Stimulated activated memory B cell treated with anti-CD40 and anti-IgM and Interleukin-4, amounts not matched to agents 10 μg/mL and 1 μg/mL and 100 μg/mL, for 72 hours (primary cell): ENCODE measurements around the gene KCNG2.
"Not testable (repeated sequence)": the region's sequence is repeated elsewhere in the genome, so short reads cannot be mapped to it uniquely, and the experiment has no call there.

Source experiments
- ATAC-seq: fragments of 150-1000 bp; cut with Tn5 transposase; 2 replicates; pipeline ENCODE4 v1.10.0; 2021
- H3K27ac Mint-ChIP-seq: one replicate; pipeline ENCODE4 v1.8.0; 2022; ENCODE audit warnings: mild to moderate bottlenecking, mixed read lengths
- H3K27me3 Mint-ChIP-seq: one replicate; pipeline ENCODE4 v1.8.0; 2022; ENCODE audit warnings: mixed read lengths
- H3K36me3 Mint-ChIP-seq: one replicate; pipeline ENCODE4 v1.8.0; 2022; ENCODE audit warnings: mixed read lengths
- H3K4me1 Mint-ChIP-seq: one replicate; pipeline ENCODE4 v1.8.0; 2022; ENCODE audit warnings: mixed read lengths
- H3K4me3 Mint-ChIP-seq: one replicate; pipeline ENCODE4 v1.8.0; 2022; ENCODE audit warnings: mild to moderate bottlenecking, moderate library complexity, mixed read lengths
- H3K9me3 Mint-ChIP-seq: one replicate; pipeline ENCODE4 v1.8.0; 2022; ENCODE audit warnings: mixed read lengths

Gene KCNG2

DNA sequence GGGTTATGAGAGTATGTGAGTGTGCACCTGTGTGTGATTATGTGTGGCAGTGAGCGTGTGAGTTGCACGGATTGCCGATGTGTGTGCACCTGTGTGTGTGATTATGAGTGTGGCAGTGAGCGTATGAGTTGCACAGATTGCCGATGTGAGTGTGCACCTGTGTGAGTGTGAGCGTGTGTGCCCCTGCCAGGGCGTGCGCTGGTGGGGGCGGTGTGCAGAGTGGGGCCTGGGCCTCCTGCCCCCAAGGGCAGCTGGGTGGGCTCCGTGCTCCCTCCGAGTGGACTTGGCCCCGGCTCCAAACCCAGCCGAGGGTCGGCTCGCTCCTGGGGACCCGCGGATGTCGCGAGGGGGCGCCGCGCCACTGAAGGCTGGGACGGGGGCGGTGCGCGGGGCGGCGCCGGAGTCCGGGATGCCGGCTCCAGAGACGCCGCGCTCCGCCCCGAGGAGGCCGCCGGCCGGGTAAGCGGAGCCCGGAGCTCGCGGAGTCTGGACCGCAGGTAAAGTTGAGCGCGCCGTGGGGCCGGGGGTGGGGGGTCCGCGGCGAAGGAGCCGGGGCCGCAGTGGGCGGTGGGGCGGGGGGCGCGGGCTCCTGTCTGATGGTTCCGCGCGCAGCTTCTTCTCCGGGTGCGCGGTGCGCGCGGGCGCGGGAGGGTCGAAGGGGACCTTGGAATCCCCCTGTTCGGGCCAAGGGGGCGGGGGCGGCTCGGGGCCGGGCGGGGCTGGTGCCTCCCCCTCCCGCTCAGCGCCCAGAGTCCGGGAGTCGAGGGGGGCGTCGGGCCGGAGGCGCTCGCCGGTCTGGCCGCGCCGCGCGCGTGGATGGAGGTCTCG, at the start of gene KCNG2:
Gene KCNG2 (plus strand): TSS at position 421 of the 828 bp plus-strand sequence. CDS start 65,730 bp downstream, outside the sequence.
- peak within 1 kb of the TSS; percentile 61 for H3K4me3 Mint-ChIP-seq
- ATAC-seq: peak; percentile 35
- H3K9me3 Mint-ChIP-seq: no peaks in the 10 kb centered on the region
- no peaks in the 10 kb centered on the region for H3K36me3 Mint-ChIP-seq
- H3K27ac Mint-ChIP-seq: no peak within 1 kb of the TSS
- peaks cover 37% of the 10 kb centered on the region for H3K27me3 Mint-ChIP-seq
- peaks cover 23% of the 10 kb centered on the region for H3K4me1 Mint-ChIP-seq

DNA sequence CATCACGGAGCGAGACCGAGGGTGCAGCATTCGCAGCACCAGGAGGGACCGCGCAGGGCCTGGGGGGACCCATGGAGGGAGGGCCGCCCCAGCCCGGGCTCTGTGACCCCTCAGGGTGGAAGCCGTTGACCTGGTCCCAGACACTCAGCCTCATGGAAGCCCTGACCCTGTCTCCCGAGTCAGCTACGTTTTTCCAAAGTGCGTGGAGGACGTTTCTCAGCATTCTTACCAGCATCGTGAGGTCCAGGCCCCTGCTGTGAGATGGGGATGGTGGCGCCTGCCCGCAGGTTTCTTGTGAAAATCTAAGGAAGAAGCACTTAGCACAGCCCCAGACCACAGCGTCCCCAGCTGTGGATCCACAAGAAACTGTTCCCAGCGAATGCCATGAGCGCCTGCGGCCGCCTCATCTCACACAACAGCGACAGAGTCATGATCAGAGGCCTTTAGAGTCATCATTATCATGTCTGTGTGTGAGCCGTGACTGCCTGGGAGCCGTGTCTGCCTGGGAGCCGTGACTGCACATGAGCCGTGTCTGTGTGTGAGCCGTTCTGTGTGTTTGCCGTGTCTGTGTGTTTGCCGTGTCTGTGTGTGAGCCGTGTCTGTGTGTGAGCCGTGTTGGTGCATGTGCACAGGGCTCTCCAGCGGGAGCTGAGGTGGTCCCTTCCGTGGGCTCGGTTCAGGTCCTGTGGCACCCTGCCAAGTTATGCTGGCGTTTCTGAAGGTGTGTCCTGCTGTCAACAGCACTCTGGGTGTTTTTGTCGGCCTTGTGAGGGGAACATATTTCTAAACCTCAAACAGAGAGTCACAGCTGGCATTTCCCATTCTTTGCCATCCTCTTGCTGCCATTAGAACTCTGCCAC, 49.2 kb upstream of the KCNG2 start:
- no peak for ATAC-seq
- Mint-ChIP-seq H3K4me3 (no peak overlapping the region), H3K9me3 (peaks cover 7% of the 10 kb centered on the region), H3K27ac (no peak overlapping the region), H3K27me3 (no peaks in the 10 kb centered on the region), H3K36me3 (peaks cover 61% of the 10 kb centered on the region), H3K4me1 (no peaks in the 10 kb centered on the region)

GRCh38 chr18:79749251-79750191, 48.2 kb upstream of the KCNG2 start:
- Mint-ChIP-seq H3K36me3 (peaks cover 61% of the 10 kb centered on the region), H3K27ac (no peak overlapping the region), H3K4me3 (no peak overlapping the region), H3K9me3 (peaks cover 2% of the 10 kb centered on the region), H3K27me3 (no peaks in the 10 kb centered on the region), H3K4me1 (no peaks in the 10 kb centered on the region)
- no peak for ATAC-seq

- no peak overlapping the region for H3K27ac Mint-ChIP-seq
- H3K27me3 Mint-ChIP-seq: no peaks in the 10 kb centered on the region
- H3K9me3 Mint-ChIP-seq: peaks cover 2% of the 10 kb centered on the region
- H3K4me3 Mint-ChIP-seq: no peak overlapping the region
- no peak for ATAC-seq
- no peaks in the 10 kb centered on the region for H3K4me1 Mint-ChIP-seq
- peaks cover 70% of the 10 kb centered on the region for H3K36me3 Mint-ChIP-seq
These were observed 46.7 kb upstream of the KCNG2 start for GRCh38 chr18:79750980-79751571.

DNA sequence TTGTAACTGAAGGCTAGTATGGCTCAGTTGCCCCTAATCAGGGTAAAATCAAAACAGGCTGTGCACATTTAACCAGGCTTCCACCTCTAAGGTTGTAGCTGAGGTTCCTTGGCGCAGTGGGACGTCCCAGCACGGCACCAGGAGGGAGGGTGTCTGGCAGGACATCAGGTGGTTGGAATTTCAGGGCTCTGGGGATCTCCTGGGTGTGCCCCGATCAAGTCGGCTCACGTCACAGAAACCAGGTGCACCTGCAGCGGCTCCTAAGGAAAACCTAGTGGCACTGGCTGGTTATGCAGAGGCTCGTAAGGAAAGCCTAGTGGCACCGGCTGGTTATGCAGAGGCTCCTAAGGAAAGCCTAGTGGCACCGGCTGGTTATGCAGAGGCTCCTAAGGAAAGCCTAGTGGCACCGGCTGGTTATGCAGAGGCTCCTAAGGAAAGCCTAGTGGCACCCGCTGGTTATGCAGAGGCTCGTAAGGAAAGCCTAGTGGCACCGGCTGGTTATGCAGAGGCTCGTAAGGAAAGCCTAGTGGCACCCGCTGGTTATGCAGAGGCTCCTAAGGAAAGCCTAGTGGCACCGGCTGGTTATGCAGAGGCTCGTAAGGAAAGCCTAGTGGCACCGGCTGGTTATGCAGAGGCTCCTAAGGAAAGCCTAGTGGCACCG, 45.7 kb upstream of the KCNG2 start:
- H3K27me3 Mint-ChIP-seq, ATAC-seq: not testable (repeated sequence)
- H3K36me3 Mint-ChIP-seq: peaks cover 72% of the 10 kb centered on the region

GRCh38 chr18:79752946-79753345, 44.8 kb upstream of the KCNG2 start:
- H3K27ac Mint-ChIP-seq, H3K4me3 Mint-ChIP-seq, H3K4me1 Mint-ChIP-seq, ATAC-seq, H3K9me3 Mint-ChIP-seq, H3K27me3 Mint-ChIP-seq: not testable (repeated sequence)
- H3K36me3 Mint-ChIP-seq: peaks cover 72% of the 10 kb centered on the region

More for the DNA sequence above, 45.7 kb upstream of the KCNG2 start:
- not testable (repeated sequence) for H3K4me1 Mint-ChIP-seq, H3K4me3 Mint-ChIP-seq, H3K27ac Mint-ChIP-seq, H3K9me3 Mint-ChIP-seq

- no peaks in the 10 kb centered on the region for H3K27me3 Mint-ChIP-seq
- no peak for ATAC-seq
- H3K4me1 Mint-ChIP-seq: no peaks in the 10 kb centered on the region
- no peak overlapping the region for H3K4me3 Mint-ChIP-seq
- peaks cover 7% of the 10 kb centered on the region for H3K9me3 Mint-ChIP-seq
- H3K27ac Mint-ChIP-seq: no peak overlapping the region
- H3K36me3 Mint-ChIP-seq: peaks cover 75% of the 10 kb centered on the region
These were observed 44.3 kb upstream of the KCNG2 start for GRCh38 chr18:79753391-79753851.

GRCh38 chr18:79754022-79754761, 43.5 kb upstream of the KCNG2 start:
- peaks cover 9% of the 10 kb centered on the region for H3K9me3 Mint-ChIP-seq
- no peaks in the 10 kb centered on the region for H3K27me3 Mint-ChIP-seq
- no peak overlapping the region for H3K4me3 Mint-ChIP-seq
- no peaks in the 10 kb centered on the region for H3K4me1 Mint-ChIP-seq
- no peak for ATAC-seq
- no peak overlapping the region for H3K27ac Mint-ChIP-seq
- peaks cover 74% of the 10 kb centered on the region for H3K36me3 Mint-ChIP-seq

DNA sequence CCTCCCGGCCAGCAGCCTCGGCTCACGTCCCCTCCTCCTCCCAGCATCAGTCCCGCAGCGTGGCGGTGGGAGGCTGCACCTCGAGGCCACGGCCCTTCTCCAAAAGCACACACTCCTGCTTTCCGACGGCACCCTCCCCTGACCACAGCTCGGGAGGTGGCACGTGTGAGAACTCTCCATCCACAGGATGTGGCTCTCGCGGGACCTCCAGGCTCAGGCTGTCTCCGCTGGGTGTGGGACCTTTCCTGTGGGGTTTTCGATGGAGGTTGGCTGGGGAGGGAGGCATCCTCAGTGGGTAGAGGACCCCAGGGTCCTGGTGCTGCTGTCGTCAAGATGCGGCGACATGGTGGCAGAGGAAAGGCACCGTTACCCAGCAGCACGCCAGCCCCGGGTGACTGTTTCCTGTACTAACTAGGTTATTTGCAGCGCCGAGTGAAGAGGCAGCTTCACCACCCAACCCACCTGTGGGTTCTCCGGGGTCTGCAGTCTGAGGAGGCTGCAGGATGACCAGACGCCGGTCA, 42.8 kb upstream of the KCNG2 start:
- no peaks in the 10 kb centered on the region for H3K4me1 Mint-ChIP-seq
- peaks cover 9% of the 10 kb centered on the region for H3K9me3 Mint-ChIP-seq
- H3K27me3 Mint-ChIP-seq: no peaks in the 10 kb centered on the region
- H3K27ac Mint-ChIP-seq: no peak overlapping the region
- H3K4me3 Mint-ChIP-seq: no peak overlapping the region
- ATAC-seq: no peak
- peaks cover 74% of the 10 kb centered on the region for H3K36me3 Mint-ChIP-seq

DNA sequence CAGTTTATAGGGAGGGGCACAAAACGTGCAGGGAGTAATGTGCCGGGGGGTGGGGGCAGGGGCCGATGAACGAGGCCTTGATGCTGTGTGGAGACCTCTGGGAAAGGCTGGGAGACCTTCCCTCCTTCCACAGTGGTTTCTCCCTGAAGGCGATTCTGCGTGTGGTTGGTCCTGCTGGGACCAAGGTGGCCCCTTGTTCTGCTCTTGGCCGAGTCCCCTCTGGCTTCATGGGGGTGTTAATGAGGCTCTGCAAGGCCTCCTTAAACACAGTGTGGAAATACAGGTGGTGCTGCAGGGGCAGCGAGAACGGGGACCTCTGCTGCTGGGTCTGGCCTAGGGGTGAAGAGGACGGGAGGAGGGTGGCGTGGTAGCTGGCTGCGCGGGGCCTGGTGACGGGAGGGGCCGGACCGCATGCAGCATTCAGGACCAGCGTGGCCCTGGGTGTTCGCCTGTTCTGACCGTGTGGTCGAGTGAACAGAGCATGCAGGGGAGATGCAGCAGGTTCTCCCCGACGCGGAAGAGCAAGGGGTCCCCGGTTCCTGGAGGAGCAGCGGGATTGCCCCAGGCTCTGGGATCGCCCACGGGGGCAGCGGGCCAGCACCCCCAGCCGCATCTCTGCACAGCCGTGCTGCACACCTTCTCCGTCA, 42.1 kb upstream of the KCNG2 start:
- H3K4me1 Mint-ChIP-seq: no peaks in the 10 kb centered on the region
- H3K27ac Mint-ChIP-seq: no peak overlapping the region
- peaks cover 77% of the 10 kb centered on the region for H3K36me3 Mint-ChIP-seq
- H3K9me3 Mint-ChIP-seq: peaks cover 12% of the 10 kb centered on the region
- no peak overlapping the region for H3K4me3 Mint-ChIP-seq
- no peak for ATAC-seq
- H3K27me3 Mint-ChIP-seq: no peaks in the 10 kb centered on the region

- peaks cover 77% of the 10 kb centered on the region for H3K36me3 Mint-ChIP-seq
These were observed 41.6 kb upstream of the KCNG2 start for GRCh38 chr18:79756143-79756500.

GRCh38 chr18:79756826-79757225, 40.9 kb upstream of the KCNG2 start:
- H3K9me3 Mint-ChIP-seq: peaks cover 15% of the 10 kb centered on the region
- H3K4me3 Mint-ChIP-seq: no peak overlapping the region
- H3K36me3 Mint-ChIP-seq: peaks cover 71% of the 10 kb centered on the region
- no peak for ATAC-seq
- H3K4me1 Mint-ChIP-seq: no peaks in the 10 kb centered on the region
- no peaks in the 10 kb centered on the region for H3K27me3 Mint-ChIP-seq
- H3K27ac Mint-ChIP-seq: no peak overlapping the region

More at GRCh38 chr18:79756143-79756500, 41.6 kb upstream of the KCNG2 start:
- no peak for ATAC-seq
- Mint-ChIP-seq H3K4me3 (no peak overlapping the region), H3K27me3 (no peaks in the 10 kb centered on the region), H3K4me1 (no peaks in the 10 kb centered on the region), H3K9me3 (peaks cover 12% of the 10 kb centered on the region), H3K27ac (no peak overlapping the region)

DNA sequence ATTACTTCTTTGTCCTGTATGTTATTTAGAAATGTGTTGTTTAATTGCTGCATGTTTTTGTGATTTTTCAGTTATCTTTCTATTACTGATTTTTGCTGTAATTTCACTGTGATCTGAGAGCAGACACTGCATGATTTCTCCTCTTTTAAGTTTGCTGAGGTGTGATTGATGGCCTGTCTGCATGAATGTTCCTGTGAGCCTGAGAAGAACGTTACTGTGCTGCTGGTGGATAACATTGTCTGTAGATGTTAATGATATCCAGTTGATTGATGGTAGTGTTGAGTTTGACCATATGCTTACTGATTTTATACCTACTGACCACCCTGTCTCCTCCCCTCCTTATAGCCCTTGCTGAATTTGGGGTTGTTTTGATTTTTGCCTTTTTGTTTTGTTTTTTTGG, 37.4 kb upstream of the KCNG2 start:
- no peak for ATAC-seq
- Mint-ChIP-seq H3K4me1 (no peaks in the 10 kb centered on the region), H3K27ac (no peak overlapping the region), H3K4me3 (no peak overlapping the region), H3K9me3 (peaks cover 19% of the 10 kb centered on the region), H3K27me3 (no peaks in the 10 kb centered on the region), H3K36me3 (peaks cover 47% of the 10 kb centered on the region)
